ENCODE results near the gene RBFOX2.
"Not testable (repeated sequence)": the region's sequence is repeated elsewhere in the genome, so short reads cannot be mapped to it uniquely, and the experiment has no call there.

The RBFOX2 gene

DNA sequence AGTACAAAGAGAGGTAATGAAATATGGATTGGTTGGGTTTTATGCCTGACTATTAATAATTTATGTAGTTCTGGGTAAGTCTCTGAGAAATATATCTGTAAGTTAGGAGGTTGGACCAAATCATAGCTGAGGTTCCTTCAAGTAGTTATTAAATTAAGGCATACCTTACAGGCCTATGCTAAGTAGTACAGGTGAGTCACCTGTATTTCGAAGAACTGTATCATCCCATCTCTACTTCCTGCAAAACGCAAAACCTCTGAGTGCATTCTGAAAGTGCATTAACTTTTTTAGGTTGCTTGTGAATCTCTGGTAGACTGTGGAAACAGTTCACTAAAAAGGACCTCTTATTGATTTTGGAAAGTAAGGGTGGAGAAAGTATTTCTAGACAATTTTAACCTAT lies 273.9 kb downstream of the RBFOX2 start:
- no peak for DNase-seq

DNA sequence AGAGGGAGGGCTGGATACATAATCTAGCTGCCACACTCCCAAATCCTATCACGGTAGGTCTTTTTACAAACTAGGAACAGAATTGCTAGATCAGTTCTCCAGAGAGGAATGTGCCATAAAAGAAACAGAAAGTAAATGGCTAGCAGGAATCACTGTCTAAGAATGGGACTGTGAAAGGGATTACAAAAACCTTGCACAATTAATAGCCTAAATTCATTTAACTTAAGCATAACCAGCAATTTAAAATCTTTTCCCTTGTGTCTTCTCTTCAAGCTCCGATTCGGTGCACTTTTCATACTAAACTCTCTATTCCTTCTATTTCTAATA lies 275.8 kb downstream of the RBFOX2 start:
- DNase-seq, result no peak

DNA sequence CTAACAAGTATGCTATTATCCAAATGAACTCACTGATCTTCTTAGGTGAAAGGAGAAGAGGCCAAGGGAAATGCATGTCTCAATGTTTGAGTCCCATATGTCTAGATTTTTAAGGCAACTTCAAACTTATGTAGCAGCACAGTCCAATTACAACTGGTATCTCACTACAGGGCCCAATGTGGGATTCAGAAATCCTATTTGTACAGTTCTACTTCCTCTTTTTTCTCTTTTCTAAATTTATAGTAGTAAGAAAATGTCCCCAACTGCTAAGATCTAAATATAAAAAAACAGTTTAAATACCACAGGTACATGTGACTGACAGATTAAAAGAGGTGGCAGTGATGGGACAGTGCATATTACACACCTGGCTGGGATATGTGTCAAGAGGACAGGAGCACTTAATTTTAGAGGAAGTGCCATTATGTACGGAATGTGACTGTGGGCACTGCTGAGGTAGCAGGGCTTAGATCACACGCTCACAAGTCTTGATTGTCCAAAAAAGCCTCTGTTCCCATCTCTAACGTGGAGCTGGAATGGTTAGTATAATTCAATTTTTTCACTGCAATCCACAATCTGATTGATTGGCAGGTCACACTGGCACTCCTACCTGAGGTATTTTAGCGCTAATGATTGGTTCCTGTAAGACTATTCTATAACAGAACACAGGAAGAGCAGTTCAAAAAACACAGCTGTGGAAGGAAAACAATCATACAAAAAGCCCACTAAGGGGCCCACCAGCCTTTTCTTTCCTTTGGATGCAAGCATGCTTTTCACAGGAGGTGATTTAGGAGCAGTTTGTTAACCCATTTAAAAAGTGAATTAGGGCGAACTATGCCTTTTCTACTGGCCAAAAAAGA lies 276.4 kb downstream of the RBFOX2 start:
- DNase-seq, result no peak

DNA sequence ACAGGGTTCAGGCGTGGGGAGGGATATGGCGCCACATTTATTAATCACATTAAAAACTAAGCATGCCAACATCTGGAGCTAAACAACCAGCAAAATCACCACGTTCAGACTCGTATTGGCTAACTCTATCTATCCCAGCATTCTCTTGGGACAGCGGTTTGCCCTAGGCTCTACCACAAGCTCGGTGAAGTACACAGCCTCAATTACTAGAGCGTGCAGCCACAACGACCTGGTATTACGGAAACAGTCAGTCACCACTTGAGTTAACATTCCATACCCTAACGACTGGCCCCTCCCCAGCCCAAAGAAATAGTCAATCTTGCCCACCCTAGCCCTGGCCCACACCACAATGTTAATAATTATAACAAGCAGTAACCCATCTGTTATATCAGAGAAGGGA lies 278.8 kb downstream of the RBFOX2 start:
- DNase-seq, result no peak

DNA sequence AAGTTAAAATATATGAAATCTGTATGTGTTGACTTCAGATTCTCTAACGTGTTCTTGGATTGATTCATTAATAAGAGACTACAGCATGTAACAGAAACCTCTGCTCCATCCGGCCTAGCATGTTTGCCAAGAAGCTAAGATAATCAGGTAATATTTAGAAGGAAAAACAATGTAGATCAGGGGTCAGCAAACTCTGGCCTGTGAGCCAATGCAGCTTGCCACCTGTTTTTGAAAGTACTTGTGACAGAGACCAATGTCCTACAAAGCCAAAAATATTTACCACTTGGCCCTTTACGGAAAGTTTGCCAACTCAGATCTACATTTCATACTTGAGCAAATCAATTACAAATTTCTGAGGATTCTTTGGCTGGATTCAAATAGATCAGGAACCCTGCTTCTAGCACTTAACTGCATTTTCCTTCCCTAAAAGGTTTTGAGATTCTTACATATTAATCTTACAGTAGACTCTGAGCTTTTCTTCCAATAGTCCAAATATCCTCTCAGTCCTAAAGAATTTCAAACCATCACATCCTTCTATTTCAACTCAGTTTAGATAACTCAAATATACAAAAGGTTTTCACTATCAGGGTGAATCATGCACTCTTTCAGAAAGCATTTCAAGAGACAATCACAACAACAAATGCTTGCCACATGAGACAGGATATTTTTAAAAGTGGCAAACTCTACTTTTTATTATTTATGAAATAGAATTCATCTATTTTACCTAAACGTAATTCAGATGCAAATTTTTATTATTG lies 281.5 kb downstream of the RBFOX2 start:
- DNase-seq, result no peak

DNA sequence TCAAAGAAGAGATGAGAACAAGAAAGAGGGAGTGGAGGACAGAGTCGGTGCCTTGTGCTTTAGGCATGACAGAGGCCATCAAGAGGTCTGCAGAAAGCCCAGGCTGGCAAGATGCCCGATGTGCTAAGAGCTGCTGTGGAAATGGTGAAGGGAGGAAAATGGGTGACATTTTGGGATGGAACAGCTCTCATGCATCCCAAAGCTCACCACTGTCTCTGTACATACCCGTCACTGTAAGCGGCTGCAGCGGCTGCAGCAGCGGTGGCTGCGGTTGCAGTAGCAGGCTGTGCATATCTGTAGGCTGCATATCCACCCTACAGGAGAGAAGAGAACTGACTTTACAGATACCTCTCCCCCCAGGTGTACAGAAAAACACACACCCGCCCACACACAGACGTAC lies 282.4 kb downstream of the RBFOX2 start:
- DNase-seq, result no peak

DNA sequence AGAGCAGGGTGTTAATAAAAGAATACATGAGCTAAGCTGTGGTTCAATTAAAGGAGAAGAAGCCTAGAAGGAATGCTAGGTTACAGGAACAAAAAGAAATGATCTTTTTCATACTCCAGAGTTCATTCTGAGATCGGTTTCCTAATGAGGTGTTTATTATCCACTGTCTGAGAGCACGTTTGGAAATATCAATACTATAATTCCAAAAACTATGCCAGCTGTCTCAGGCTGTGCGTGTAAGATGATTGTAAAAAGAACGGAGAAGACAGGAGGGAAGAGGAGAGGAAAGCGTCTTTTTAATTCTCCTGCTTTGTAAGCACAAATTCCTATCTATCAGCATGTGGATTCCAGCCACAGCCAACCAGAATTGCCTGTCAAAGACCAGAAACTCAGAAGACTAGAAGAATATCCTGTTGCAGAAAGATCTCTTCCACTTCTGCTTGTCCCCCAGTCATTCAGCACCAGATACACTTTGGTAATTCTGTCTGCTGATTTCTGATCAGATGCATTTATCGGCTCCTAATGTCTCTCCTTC lies 285.2 kb downstream of the RBFOX2 start:
- no peak for DNase-seq

DNA sequence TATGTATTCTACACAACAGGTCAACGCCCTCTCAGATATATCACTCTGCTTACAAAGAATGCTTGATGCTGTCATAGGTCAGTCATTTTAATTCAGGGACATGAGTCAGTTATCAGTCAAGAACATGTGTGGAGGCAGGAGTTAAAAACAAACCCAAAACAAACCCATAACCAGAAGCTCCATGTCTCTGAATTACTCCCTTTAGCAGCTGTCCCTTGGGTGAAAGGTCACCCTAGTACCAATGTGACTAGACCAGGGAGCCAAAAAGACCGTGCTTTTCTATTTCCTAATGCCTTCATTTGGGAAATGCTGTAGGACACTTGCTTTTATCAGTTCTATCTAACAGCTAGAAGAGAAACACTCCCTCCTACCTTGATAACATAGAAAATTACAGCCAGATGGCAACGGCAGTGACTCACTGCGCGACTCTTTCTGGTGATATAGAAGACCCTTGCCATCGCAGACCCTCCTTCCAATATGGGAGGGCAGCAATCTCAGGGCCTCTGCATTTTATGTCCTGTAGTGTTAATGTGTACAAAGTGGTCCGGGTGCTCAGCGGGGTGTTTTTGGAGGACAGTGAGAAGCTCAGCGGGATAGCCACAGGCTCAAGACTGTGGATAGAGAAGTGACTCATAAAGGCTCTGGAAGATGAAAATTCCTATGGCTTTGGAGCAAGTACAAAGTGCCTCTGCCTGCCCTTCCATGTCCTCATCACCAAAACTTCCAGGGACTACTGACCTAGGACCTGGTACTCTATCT lies 286.1 kb downstream of the RBFOX2 start:
- no peak for DNase-seq

DNA sequence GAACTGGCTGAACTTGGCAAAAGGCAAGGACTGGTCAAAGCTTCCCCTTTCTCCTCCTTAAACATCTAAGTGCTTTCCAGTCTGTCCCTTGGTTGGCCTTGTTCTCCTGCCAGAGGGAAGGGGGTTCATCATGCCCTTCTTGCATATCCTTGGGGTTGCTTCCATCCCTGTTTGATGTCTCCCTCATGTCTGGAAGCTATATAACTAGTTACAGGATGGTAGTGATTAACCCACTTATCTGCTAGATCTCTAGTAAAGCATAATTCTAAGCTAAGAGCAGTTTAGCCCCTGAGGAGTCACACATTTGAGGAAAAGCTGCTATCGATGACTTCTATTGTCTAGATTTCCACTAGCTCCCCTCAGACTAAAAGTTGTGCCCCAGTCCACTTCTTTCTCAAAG lies 288.0 kb downstream of the RBFOX2 start:
- no peak for DNase-seq

DNA sequence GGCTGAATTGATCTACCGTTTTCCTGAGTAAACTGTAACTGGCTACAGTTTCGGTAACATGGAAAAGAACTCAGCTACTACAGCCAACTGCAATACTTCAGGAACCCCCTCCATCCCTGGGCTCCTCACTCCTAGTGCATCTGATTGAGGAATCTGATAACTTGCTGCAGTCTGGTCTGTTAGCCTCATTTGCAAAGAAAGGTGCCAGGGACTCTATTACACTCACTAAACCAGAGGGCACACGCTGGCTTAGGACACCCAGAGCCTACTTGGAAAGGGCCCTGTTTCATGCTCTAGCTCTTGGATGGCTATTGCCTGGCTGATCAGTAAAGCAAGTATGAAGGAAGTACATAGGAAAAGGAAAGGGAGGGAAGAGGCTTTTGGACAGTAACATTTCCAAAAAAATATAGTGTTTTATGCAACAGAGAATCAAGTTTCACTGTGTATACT lies 288.7 kb downstream of the RBFOX2 start:
- DNase-seq, result no peak

DNA sequence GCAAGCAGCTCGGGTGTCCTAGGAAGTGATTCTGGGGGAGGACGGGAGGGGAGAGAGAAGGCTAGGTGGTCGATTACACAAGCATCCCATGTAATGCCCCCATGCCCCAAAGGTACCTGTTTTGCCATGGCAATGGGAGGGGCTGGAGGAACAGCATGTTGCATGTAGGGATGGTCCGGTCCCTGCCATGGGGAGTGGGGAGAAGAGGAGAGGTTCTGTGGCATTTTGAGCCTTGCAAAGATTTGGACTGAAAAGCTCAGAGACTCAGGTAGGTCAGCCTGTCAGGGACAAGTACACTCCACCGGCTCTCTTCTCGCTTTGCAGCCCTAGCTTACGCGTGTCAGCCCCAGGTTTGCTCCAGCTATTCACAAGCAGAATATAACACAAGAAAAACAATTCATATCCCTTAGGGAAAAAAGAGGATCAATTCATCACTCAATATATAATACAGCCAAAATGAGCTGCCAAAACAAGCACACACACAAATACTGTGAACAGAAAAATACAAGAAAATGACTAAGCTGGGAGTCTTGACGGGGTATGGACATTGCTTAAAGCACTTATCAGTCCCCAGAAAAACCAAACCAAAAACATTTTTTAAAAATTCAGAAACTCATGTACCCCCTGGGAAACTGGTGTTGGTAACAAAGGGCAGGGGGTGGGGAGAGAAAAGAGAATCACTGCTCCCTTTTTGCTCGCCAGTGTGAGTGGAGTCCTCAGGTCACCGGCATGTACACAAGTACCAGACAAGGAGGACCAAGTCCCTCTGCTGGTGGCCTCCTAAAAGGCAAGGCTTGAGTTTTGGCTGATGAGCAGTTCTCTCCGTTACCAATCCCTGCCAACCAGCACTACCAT lies 289.3 kb downstream of the RBFOX2 start:
- DNase-seq, result no peak

DNA sequence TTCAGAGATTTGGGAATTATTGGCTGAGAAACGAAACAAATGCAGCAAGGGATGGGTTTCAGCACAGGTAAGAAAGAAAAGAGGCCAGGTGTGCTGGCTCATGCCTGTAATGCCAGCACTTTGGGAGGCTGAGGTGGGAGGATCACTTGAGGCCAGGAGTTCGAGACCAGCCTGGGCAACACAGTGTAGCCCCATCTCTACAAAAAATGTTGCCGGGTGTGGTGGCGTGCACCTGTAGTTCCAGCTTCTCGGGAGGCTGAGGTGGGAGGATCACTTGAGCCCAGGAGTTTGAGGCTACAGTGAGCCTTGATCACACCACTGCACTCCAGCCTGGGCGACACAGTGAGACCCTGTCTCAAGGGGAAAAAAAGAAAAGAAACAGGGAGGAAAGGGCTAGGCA lies 290.7 kb downstream of the RBFOX2 start:
- not testable (repeated sequence) for DNase-seq

DNA sequence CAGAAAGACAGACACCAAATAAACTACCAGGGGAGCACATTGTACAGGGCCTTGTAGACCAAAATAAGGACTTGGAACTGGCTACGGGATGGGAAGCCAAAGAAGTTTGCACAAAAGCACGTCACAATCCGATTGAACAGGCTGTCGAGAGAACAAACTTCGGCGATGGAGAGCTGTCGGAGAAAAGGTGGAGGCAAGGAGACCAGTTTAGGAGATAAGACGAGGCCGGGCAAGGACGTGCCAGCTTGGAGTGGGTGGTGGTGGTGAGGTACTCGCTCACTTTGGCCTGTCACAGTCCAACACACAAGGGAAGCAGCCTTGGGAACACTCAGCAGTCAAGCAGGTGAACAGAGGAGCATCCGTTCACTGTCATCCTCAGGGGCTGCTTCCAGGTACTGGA lies 291.9 kb downstream of the RBFOX2 start:
- no peak for DNase-seq

DNA sequence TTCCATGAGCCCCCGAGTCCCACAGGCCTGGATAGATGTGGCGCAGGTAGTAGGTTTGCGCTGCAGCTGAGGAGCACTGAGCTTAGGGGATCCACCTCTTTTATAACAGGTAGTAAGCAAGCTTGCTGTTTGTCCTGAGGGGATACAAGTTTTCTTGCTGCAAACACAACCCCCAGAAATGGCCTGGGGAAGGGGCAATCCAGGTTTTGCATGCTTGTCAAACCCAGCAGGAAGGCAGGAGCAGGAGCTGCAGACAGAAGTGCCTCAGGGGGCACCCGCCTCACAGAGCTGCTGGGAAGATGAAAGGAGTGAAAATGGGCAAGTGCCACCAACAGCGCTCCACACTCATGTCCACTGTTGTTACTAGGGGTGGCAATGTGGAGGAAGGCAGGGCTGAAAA lies 292.5 kb downstream of the RBFOX2 start:
- no peak for DNase-seq

DNA sequence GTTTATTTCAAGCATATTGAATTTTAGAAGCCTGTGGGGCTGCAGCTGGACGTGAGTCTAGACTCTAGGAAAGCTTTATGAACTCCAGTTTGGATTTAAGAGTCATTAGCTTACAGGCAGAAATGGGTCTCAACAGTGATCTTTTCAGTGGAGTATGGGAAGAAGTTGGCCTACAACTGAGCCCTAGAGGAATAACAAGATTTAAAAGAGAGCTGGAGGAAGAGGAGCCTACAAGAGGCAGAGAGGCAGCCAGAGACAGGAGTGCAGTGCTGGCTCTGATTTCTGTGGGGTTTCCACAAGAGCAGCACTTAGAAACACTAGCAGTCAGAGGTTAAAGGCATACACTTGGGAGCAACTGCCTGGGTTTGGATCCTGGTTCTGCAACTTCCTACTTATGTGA lies 293.1 kb downstream of the RBFOX2 start:
- DNase-seq, result no peak

DNA sequence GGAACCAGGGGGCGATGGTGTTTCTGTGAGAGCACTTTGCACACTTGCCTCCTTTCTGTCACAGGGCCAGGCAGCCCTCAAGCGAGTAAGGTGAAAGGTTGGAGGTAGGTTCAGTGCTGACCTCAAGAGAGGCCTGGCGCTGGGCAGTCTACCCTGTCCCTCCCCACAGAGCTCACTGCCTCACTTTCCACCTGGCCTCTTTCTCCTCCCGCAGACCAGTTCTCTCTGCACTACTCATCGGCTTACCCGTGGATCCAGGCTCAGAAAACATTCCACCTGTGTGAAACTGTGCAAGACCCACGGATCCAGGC lies 294.2 kb downstream of the RBFOX2 start:
- DNase-seq, result no peak

DNA sequence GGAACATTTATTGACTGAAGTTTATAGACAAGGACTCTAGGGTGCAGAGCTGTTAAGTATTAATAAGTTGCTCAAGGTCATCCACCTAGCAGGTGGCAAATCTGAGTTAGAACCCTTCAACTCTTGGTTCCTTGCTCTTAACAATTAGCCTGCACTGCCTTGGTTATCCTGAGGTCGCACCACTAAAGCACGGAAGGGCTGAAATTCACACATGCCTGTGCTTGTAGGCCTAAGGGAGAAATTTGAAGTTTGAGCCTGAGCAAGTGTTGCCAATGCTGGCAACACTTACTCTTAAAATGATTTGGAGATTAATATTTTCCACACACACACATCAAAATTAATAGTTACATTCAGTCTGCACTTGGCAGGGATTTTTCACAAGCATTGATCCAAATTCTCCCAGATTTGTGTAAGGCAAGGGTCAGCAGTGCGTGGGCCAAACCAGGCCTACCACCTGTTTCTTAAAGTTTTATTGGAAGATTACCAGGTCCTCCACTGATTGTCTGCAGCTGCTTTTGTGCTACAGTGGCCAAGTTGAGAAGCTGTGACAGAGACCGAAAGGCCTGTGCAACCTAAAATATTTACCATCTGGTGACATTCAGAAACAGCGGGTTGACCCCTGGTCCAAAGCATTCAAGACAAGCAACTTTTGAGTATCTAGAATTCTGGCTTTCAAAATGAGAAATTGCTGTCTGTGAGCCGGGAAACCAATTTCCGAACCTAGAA lies 294.7 kb downstream of the RBFOX2 start:
- no peak for DNase-seq

DNA sequence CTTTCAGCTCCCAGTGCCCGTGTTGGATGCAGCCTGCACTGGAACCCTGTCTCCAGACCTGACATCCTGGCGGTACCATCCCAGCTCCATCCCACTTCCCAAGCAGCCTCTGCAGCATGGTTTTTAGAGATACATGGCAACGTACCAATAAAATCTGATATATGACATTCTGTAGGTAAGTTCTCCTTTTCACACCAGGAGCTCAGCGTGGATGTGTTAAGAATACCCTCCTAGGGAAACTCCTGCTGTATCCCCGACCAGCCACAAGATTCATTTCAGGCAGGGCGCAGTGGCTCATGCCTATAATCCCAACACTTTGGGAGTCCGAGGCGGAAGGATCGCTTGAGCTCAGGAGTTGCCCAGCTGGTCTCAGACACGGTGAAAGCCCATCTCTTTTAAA lies 295.6 kb downstream of the RBFOX2 start:
- DNase-seq, result no peak

DNA sequence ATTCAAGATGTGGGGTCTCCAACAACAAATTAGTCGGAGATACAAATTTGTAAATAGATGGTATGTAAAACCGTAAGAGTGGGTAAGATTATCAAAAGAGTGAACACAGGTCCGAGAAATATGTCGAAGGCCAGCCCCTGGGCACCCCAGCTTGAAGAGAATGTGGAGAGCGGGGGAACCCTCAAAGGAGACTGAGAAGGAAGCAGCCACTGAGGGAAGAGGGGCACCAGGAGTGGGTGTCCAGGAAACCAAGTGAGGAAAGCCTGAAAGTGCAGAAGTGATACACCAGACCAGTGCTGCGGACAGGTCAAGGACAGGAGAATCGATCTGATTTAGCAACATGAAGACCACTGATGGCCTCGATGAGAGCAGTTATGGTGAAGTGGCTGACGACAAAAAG lies 296.5 kb downstream of the RBFOX2 start:
- DNase-seq, result no peak

DNA sequence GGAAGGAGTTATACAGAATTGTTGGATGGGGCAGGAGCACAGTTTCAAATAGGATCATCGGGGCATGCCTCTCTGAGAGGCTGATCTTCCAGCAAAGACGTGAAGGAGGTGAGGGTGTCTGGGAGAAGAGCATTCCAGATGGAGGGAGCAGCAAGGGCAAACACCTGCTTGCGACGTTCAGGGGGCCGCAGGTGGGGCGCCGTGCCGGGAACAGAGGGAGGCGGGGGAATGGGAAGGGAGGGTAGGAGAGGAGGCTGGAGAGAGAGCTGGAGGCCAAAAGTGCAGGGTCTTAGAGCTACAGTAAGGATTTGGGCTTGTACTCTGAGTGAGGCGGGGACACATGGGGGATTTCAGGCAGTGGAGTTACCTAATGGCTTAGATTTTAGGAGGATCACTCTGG lies 297.3 kb downstream of the RBFOX2 start:
- DNase-seq, result no peak

DNA sequence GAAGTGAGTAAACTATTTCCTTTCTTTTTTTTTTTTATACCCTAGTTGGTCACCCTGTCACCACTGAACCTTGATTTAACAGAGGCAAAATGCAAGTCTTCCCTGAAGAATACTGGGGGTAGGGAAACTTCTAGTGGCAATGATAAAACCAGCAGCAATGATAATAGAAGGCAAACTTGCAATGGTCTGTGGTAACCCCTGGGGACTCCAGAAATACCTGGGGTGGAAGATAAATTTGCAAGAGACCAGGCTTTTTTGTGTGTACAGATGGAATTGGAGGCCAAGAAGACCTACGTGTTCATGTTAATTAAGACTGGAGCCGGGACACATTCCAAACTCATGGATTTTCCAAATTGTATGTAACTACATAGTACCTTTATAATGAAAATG lies 299.3 kb downstream of the RBFOX2 start:
- no peak for DNase-seq

Data from KG1 (cell line).